HEK293 (cell line): ENCODE results near the gene HOXB4.

ENCODE experiments used
- CTCF ChIA-PET: fragments of 350-600 bp; formaldehyde crosslinking; extraction: SDS; loops from one replicate; lab custom pipeline; 2021; ENCODE audit warnings: antibody characterized with exemption; lab: Yijun Ruan, JAX
- POLR2A ChIA-PET: fragments of 300-600 bp; formaldehyde crosslinking; extraction: SDS; loops from one replicate; lab custom pipeline; 2020; ENCODE audit warnings: antibody characterized with exemption, inconsistent platforms; lab: Yijun Ruan, JAX
- H3K27ac ChIP-seq: fragments of 200-500 bp; sonication (Bioruptor generic); 2 replicates; pipeline ENCODE4 v1.5.1; 2014; ENCODE audit warnings: low read depth, low read length, control low read depth, inconsistent platforms; ENCODE audit errors: extremely low read depth
- H3K36me3 ChIP-seq, 2 experiments: fragments of 200-500 bp in 1 of 2; sonication (Bioruptor generic) in 1 of 2; 1 replicate in 1 of 2; 2 replicates in 1 of 2; pipeline ENCODE4 v1.5.1; 2014 to 2017; ENCODE audit warnings: inconsistent platforms in 2 of 2, low read length in 2 of 2; ENCODE audit not compliant: control insufficient read depth in 2 of 2, insufficient read depth in 1 of 2
- H3K4me1 ChIP-seq: fragments of 200-500 bp; sonication (Bioruptor generic); 2 replicates; pipeline ENCODE4 v1.5.1; 2014; ENCODE audit warnings: mild to moderate bottlenecking, low read length, inconsistent platforms; ENCODE audit not compliant: control insufficient read depth, insufficient read depth
- H3K4me3 ChIP-seq: 2 replicates; pipeline ENCODE4 v1.5.1; 2011; ENCODE audit warnings: low read depth, mild to moderate bottlenecking, control low read depth, low read length, moderate library complexity
- H3K9me3 ChIP-seq: fragments of 200-500 bp; sonication (Bioruptor generic); 2 replicates; pipeline ENCODE4 v1.5.1; 2014; ENCODE audit warnings: low read depth, low read length, inconsistent platforms; ENCODE audit not compliant: control insufficient read depth, insufficient read depth
- EGR2 ChIP-seq: fragments of 450-650 bp; formaldehyde crosslinking; IDR thresholded peaks from 2 replicates; pipeline ENCODE4 v1.5.1; 2016; ENCODE audit warnings: low read depth, missing biosample characterization, missing genetic modification characterization
- GFI1B ChIP-seq: fragments of 450-650 bp; formaldehyde crosslinking; IDR thresholded peaks from 2 replicates; pipeline ENCODE4 v1.5.1; 2016; ENCODE audit warnings: missing biosample characterization, missing genetic modification characterization
- GLIS1 ChIP-seq: fragments of 450-650 bp; formaldehyde crosslinking; IDR thresholded peaks from 2 replicates; pipeline ENCODE4 v1.5.1; 2016; ENCODE audit warnings: missing biosample characterization, missing genetic modification characterization
- HOXD13 ChIP-seq: sonication (generic); formaldehyde crosslinking; IDR thresholded peaks from 2 replicates; pipeline ENCODE4 v1.8.0; 2022; ENCODE audit warnings: missing genetic modification reagents, borderline replicate concordance
- KLF16 ChIP-seq: fragments of 450-650 bp; formaldehyde crosslinking; IDR thresholded peaks from 2 replicates; pipeline ENCODE4 v1.5.1; 2017; ENCODE audit warnings: missing biosample characterization, missing genetic modification characterization
- MYNN ChIP-seq: fragments of 450-650 bp; formaldehyde crosslinking; IDR thresholded peaks from 2 replicates; pipeline ENCODE4 v1.5.1; 2016; ENCODE audit warnings: missing biosample characterization, missing genetic modification characterization, borderline replicate concordance
- OVOL3 ChIP-seq: fragments of 450-650 bp; formaldehyde crosslinking; IDR thresholded peaks from 2 replicates; pipeline ENCODE4 v1.5.1; 2016; ENCODE audit warnings: missing biosample characterization, missing genetic modification characterization
- SALL2 ChIP-seq: fragments of 450-650 bp; formaldehyde crosslinking; IDR thresholded peaks from 2 replicates; pipeline ENCODE4 v1.5.0; 2017; ENCODE audit warnings: missing biosample characterization, mild to moderate bottlenecking, missing genetic modification characterization, borderline replicate concordance
- SCRT1 ChIP-seq: fragments of 450-650 bp; formaldehyde crosslinking; IDR thresholded peaks from 2 replicates; pipeline ENCODE4 v1.5.1; 2016; ENCODE audit warnings: missing biosample characterization, missing genetic modification characterization, borderline replicate concordance
- SP2 ChIP-seq: fragments of 450-650 bp; formaldehyde crosslinking; IDR thresholded peaks from 2 replicates; pipeline ENCODE4 v1.5.1; 2016; ENCODE audit warnings: missing biosample characterization, missing genetic modification characterization
- WT1 ChIP-seq: fragments of 450-650 bp; formaldehyde crosslinking; IDR thresholded peaks from 2 replicates; pipeline ENCODE4 v1.5.1; 2016; ENCODE audit warnings: missing biosample characterization, missing genetic modification characterization
- ZBTB17 ChIP-seq: fragments of 450-650 bp; formaldehyde crosslinking; IDR thresholded peaks from 2 replicates; pipeline ENCODE4 v1.5.1; 2016; ENCODE audit warnings: missing biosample characterization, missing genetic modification characterization
- ZNF112 ChIP-seq: fragments of 450-650 bp; formaldehyde crosslinking; IDR thresholded peaks from 2 replicates; pipeline ENCODE4 v1.5.0; 2017; ENCODE audit warnings: missing biosample characterization, missing genetic modification characterization
- ZNF121 ChIP-seq: fragments of 450-650 bp; formaldehyde crosslinking; IDR thresholded peaks from 2 replicates; pipeline ENCODE4 v1.5.1; 2016; ENCODE audit warnings: missing biosample characterization, missing genetic modification characterization
- ZNF248 ChIP-seq: fragments of 450-650 bp; formaldehyde crosslinking; IDR thresholded peaks from 2 replicates; pipeline ENCODE4 v1.5.1; 2017; ENCODE audit warnings: missing biosample characterization, missing genetic modification characterization
- ZNF266 ChIP-seq: fragments of 450-650 bp; formaldehyde crosslinking; IDR thresholded peaks from 2 replicates; pipeline ENCODE4 v1.5.1; 2016; ENCODE audit warnings: missing biosample characterization, missing genetic modification characterization, low read depth
- ZNF324 ChIP-seq: fragments of 450-650 bp; formaldehyde crosslinking; IDR thresholded peaks from 2 replicates; pipeline ENCODE4 v1.5.1; 2016; ENCODE audit warnings: missing biosample characterization, missing genetic modification characterization
- ZNF423 ChIP-seq: fragments of 450-650 bp; formaldehyde crosslinking; IDR thresholded peaks from 2 replicates; pipeline ENCODE4 v1.5.1; 2016; ENCODE audit warnings: missing biosample characterization, missing genetic modification characterization
- ZNF561 ChIP-seq: fragments of 450-650 bp; IDR thresholded peaks from 2 replicates; pipeline ENCODE4 v1.5.1; 2018; ENCODE audit warnings: missing biosample characterization, missing genetic modification characterization, borderline replicate concordance
- ZNF785 ChIP-seq: fragments of 450-650 bp; formaldehyde crosslinking; IDR thresholded peaks from 2 replicates; pipeline ENCODE4 v1.5.1; 2016; ENCODE audit warnings: missing biosample characterization, missing genetic modification characterization
- ZNF830 ChIP-seq: fragments of 450-650 bp; IDR thresholded peaks from 2 replicates; pipeline ENCODE4 v1.5.0; 2018; ENCODE audit warnings: missing biosample characterization, missing genetic modification characterization, low read depth, mild to moderate bottlenecking, moderate library complexity
- ZSCAN16 ChIP-seq: fragments of 450-650 bp; formaldehyde crosslinking; IDR thresholded peaks from 2 replicates; pipeline ENCODE4 v1.5.1; 2016; ENCODE audit warnings: missing biosample characterization, missing genetic modification characterization
- TF ChIP-seq, protein P1 (sequence below): fragments of 450-650 bp; formaldehyde crosslinking; IDR thresholded peaks from 2 replicates; pipeline ENCODE4 v1.5.1; 2017; ENCODE audit warnings: missing biosample characterization, missing genetic modification characterization
- TF ChIP-seq, protein P2 (sequence below): sonication (generic); formaldehyde crosslinking; IDR thresholded peaks from 2 replicates; pipeline ENCODE4 v1.8.1; 2022; ENCODE audit warnings: mild to moderate bottlenecking, moderate library complexity, missing genetic modification reagents
- TF ChIP-seq, protein P3 (sequence below): fragments of 450-650 bp; formaldehyde crosslinking; IDR thresholded peaks from 2 replicates; pipeline ENCODE4 v1.5.1; 2016; ENCODE audit warnings: missing biosample characterization, missing genetic modification characterization
- TF ChIP-seq, protein P4 (sequence below): fragments of 450-650 bp; formaldehyde crosslinking; IDR thresholded peaks from 2 replicates; pipeline ENCODE4 v1.5.1; 2016; ENCODE audit warnings: missing biosample characterization, missing genetic modification characterization, low read depth
- TF ChIP-seq, protein P5 (sequence below): fragments of 450-650 bp; formaldehyde crosslinking; IDR thresholded peaks from 2 replicates; pipeline ENCODE4 v1.5.1; 2016; ENCODE audit warnings: missing biosample characterization, missing genetic modification characterization
- TF ChIP-seq, protein P6 (sequence below): fragments of 450-650 bp; formaldehyde crosslinking; IDR thresholded peaks from 2 replicates; pipeline ENCODE4 v1.5.1; 2016; ENCODE audit warnings: missing biosample characterization, missing genetic modification characterization

The HOXB4 gene

DNA sequence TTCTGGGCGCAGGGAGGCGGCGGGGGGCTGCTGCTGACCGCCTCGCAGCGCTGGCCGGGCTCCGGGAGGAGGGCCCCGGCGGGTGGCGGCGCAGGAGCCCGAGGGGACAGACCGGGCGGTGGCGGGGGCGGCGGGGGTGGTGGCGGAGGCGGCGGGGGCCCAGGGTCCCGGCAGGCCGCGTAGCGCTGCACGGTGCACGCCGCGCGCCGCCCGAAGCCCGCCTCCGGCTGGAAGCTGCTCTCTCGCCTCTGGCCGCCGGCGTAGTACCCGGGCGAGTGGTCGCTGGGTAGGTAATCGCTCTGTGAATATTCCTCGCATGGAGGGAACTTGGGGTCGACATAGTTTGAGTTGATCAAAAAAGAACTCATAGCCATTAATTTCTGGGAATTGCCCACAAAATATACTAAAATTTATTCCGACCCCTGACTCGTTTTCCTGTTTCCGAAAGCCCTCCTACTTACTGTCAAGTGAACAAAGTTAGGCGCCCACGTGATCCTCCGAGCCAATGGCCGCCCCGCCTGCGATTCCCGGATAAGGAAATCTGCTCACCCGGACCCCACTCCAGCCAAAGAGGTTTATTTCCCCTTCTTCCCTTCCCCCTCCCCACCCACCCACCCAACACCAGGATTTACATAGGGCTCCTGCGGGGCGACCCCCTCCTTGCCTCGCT lies at the start of gene HOXB4:
TSS of gene HOXB4 (minus strand) at position 405 of the 670 bp plus-strand sequence. CDS start at position 374, 31 bp downstream.
- peak within 1 kb of the TSS; percentile 93 for H3K27ac ChIP-seq
- H3K9me3 ChIP-seq, result no peaks in the 10 kb centered on the region
- CTCF ChIA-PET, result interaction anchor here (0.7 kb wide), 1 partner anchor 59 kb away, joined by 3 read pairs; no protein-coding TSS in a partner anchor
- POLR2A ChIA-PET, result interaction anchor here (0.6 to 4.1 kb wide), 8 partner anchors 9 to 1658 kb away, joined by 3 to 26 read pairs (median 6); no protein-coding TSS in a partner anchor
- peaks cover 68% of the 10 kb centered on the region for H3K4me1 ChIP-seq
- peak within 1 kb of the TSS; percentile 52 for H3K4me3 ChIP-seq
- H3K36me3 ChIP-seq, result peaks cover 0 to 10% of the 10 kb centered on the region in 2 experiments; a peak in 2 of 3 replicates
- TF ChIP-seq SP2 (tag by site-specific recombination) (peak; percentile 45), ZNF324 (tag by site-specific recombination) (no peak), ZNF248 (no peak), WT1 (tag by site-specific recombination) (no peak), ZNF112 (tag by site-specific recombination) (no peak), ZNF423 (tag by site-specific recombination) (no peak), ZNF785 (no peak), MYNN (tag by site-specific recombination) (no peak), ZBTB17 (tag by site-specific recombination) (no peak), EGR2 (tag by site-specific recombination) (no peak), ZSCAN16 (no peak), GFI1B (no peak), ZNF830 (tag by site-specific recombination) (no peak), ZNF561 (no peak), ZNF121 (tag by site-specific recombination) (no peak), OVOL3 (tag by site-specific recombination) (no peak), HOXD13 (CRISPR knock-in tag) (0 out of 2 replicates have a peak, but pooled peaks have one; percentile 1), ZNF266 (no peak), GLIS1 (tag by site-specific recombination) (no peak), KLF16 (no peak), SALL2 (tag by site-specific recombination) (no peak), SCRT1 (tag by site-specific recombination) (no peak)
- TF ChIP-seq, protein P1, sequence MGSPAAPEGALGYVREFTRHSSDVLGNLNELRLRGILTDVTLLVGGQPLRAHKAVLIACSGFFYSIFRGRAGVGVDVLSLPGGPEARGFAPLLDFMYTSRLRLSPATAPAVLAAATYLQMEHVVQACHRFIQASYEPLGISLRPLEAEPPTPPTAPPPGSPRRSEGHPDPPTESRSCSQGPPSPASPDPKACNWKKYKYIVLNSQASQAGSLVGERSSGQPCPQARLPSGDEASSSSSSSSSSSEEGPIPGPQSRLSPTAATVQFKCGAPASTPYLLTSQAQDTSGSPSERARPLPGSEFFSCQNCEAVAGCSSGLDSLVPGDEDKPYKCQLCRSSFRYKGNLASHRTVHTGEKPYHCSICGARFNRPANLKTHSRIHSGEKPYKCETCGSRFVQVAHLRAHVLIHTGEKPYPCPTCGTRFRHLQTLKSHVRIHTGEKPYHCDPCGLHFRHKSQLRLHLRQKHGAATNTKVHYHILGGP (tag by site-specific recombination), result no peak
- TF ChIP-seq, protein P2, sequence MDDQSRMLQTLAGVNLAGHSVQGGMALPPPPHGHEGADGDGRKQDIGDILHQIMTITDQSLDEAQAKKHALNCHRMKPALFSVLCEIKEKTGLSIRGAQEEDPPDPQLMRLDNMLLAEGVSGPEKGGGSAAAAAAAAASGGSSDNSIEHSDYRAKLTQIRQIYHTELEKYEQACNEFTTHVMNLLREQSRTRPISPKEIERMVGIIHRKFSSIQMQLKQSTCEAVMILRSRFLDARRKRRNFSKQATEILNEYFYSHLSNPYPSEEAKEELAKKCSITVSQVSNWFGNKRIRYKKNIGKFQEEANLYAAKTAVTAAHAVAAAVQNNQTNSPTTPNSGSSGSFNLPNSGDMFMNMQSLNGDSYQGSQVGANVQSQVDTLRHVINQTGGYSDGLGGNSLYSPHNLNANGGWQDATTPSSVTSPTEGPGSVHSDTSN (CRISPR knock-in tag), result no peak
- TF ChIP-seq, protein P3, sequence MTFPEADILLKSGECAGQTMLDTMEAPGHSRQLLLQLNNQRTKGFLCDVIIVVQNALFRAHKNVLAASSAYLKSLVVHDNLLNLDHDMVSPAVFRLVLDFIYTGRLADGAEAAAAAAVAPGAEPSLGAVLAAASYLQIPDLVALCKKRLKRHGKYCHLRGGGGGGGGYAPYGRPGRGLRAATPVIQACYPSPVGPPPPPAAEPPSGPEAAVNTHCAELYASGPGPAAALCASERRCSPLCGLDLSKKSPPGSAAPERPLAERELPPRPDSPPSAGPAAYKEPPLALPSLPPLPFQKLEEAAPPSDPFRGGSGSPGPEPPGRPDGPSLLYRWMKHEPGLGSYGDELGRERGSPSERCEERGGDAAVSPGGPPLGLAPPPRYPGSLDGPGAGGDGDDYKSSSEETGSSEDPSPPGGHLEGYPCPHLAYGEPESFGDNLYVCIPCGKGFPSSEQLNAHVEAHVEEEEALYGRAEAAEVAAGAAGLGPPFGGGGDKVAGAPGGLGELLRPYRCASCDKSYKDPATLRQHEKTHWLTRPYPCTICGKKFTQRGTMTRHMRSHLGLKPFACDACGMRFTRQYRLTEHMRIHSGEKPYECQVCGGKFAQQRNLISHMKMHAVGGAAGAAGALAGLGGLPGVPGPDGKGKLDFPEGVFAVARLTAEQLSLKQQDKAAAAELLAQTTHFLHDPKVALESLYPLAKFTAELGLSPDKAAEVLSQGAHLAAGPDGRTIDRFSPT (tag by site-specific recombination), result no peak
- TF ChIP-seq, protein P4, sequence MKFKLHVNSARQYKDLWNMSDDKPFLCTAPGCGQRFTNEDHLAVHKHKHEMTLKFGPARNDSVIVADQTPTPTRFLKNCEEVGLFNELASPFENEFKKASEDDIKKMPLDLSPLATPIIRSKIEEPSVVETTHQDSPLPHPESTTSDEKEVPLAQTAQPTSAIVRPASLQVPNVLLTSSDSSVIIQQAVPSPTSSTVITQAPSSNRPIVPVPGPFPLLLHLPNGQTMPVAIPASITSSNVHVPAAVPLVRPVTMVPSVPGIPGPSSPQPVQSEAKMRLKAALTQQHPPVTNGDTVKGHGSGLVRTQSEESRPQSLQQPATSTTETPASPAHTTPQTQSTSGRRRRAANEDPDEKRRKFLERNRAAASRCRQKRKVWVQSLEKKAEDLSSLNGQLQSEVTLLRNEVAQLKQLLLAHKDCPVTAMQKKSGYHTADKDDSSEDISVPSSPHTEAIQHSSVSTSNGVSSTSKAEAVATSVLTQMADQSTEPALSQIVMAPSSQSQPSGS (tag by site-specific recombination), result no peak
- TF ChIP-seq, protein P5, sequence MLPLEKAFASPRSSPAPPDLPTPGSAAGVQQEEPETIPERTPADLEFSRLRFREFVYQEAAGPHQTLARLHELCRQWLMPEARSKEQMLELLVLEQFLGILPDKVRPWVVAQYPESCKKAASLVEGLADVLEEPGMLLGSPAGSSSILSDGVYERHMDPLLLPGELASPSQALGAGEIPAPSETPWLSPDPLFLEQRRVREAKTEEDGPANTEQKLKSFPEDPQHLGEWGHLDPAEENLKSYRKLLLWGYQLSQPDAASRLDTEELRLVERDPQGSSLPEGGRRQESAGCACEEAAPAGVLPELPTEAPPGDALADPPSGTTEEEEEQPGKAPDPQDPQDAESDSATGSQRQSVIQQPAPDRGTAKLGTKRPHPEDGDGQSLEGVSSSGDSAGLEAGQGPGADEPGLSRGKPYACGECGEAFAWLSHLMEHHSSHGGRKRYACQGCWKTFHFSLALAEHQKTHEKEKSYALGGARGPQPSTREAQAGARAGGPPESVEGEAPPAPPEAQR (tag by site-specific recombination), result no peak
- TF ChIP-seq, protein P6, sequence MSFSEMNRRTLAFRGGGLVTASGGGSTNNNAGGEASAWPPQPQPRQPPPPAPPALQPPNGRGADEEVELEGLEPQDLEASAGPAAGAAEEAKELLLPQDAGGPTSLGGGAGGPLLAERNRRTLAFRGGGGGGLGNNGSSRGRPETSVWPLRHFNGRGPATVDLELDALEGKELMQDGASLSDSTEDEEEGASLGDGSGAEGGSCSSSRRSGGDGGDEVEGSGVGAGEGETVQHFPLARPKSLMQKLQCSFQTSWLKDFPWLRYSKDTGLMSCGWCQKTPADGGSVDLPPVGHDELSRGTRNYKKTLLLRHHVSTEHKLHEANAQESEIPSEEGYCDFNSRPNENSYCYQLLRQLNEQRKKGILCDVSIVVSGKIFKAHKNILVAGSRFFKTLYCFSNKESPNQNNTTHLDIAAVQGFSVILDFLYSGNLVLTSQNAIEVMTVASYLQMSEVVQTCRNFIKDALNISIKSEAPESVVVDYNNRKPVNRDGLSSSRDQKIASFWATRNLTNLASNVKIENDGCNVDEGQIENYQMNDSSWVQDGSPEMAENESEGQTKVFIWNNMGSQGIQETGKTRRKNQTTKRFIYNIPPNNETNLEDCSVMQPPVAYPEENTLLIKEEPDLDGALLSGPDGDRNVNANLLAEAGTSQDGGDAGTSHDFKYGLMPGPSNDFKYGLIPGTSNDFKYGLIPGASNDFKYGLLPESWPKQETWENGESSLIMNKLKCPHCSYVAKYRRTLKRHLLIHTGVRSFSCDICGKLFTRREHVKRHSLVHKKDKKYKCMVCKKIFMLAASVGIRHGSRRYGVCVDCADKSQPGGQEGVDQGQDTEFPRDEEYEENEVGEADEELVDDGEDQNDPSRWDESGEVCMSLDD, result no peak
